DND-41 (cell line): Measurements from ENCODE around the gene CALY.

Experiments used
- ATAC-seq: fragments of 200-7000 bp; cut with Tn5 transposase; 3 replicates; pipeline ENCODE4 v1.9.1; 2021; ENCODE audit warnings: low read depth; ENCODE audit not compliant: insufficient read depth
- DNase-seq: peaks from one replicate; pipeline ENCODE4 v3.0.0-alpha.2; 2020
- H2AFZ ChIP-seq: 2 replicates; pipeline ENCODE4 v1.6.0; 2012; ENCODE audit warnings: low read depth, low read length
- H3K27ac ChIP-seq: 2 replicates; pipeline ENCODE4 v1.5.1; 2012; ENCODE audit warnings: low read length, inconsistent platforms
- H3K27me3 ChIP-seq: fragments of 200-600 bp; sonication (generic); 2 replicates; pipeline ENCODE4 v1.6.0; 2012; ENCODE audit warnings: low read length, mild to moderate bottlenecking, inconsistent platforms; ENCODE audit not compliant: insufficient read depth, poor library complexity
- H3K36me3 ChIP-seq: 2 replicates; pipeline ENCODE4 v1.5.1; 2012; ENCODE audit warnings: low read length, inconsistent platforms; ENCODE audit not compliant: insufficient read depth
- H3K4me1 ChIP-seq: 2 replicates; pipeline ENCODE4 v1.5.1; 2012; ENCODE audit warnings: mild to moderate bottlenecking, low read length; ENCODE audit not compliant: insufficient read depth
- H3K4me2 ChIP-seq: 2 replicates; pipeline ENCODE4 v1.6.0; 2012; ENCODE audit warnings: mild to moderate bottlenecking, moderate library complexity, low read length, inconsistent platforms; ENCODE audit not compliant: insufficient read depth
- H3K4me3 ChIP-seq, 2 experiments: fragments of 200-600 bp in 1 of 2; shearing (Covaris generic) in 1 of 2; 2 replicates each; pipeline ENCODE4 v1.5.1; 2012 to 2016; ENCODE audit warnings: inconsistent platforms in 2 of 2, low read length in 2 of 2, mild to moderate bottlenecking in 2 of 2, low read depth in 1 of 2, moderate library complexity in 1 of 2
- H3K79me2 ChIP-seq: 2 replicates; pipeline ENCODE4 v1.6.0; 2012; ENCODE audit warnings: low read length, inconsistent platforms; ENCODE audit not compliant: insufficient read depth
- H3K9ac ChIP-seq: 2 replicates; pipeline ENCODE4 v1.6.0; 2012; ENCODE audit warnings: low read depth, mild to moderate bottlenecking, inconsistent platforms, low read length, moderate library complexity
- H3K9me3 ChIP-seq: 2 replicates; pipeline ENCODE4 v1.5.1; 2012; ENCODE audit warnings: low read length, moderate library complexity, mild to moderate bottlenecking, inconsistent platforms; ENCODE audit not compliant: insufficient read depth, severe bottlenecking
- H4K20me1 ChIP-seq: 2 replicates; pipeline ENCODE4 v1.6.0; 2012; ENCODE audit warnings: low read length; ENCODE audit not compliant: insufficient read depth
- CTCF ChIP-seq: IDR thresholded peaks from 2 replicates; pipeline ENCODE4 v1.5.1; 2012; ENCODE audit warnings: borderline replicate concordance, low read length, moderate library complexity, mild to moderate bottlenecking; ENCODE audit not compliant: poor library complexity, severe bottlenecking; ENCODE audit errors: extremely low read depth
- EZH2 ChIP-seq: IDR thresholded peaks from 3 replicates; pipeline ENCODE4 v1.6.1; 2012; ENCODE audit warnings: borderline replicate concordance, low read depth, mild to moderate bottlenecking, moderate library complexity, low read length, inconsistent platforms; ENCODE audit not compliant: severe bottlenecking

Gene CALY

GRCh38 chr10:133357285-133358161, 20.8 kb upstream of the CALY start, which contains the start of gene FUOM:
FUOM (minus strand) TSS chr10:133358019; CDS start chr10:133358007, 12 bp downstream.
- H3K9me3 ChIP-seq, result no peaks in the 10 kb centered on the region
- DNase-seq (peak; percentile 74), ATAC-seq (peak; percentile 78)
- H3K4me1 ChIP-seq, result peaks cover 11% of the 10 kb centered on the region
- peak within 1 kb of the TSS; percentile 79 for H3K4me2 ChIP-seq
- TF ChIP-seq EZH2 (no peak), CTCF (no peak)
- 0 out of 2 replicates have a peak, but pooled peaks cover 5% of the 10 kb centered on the region for H4K20me1 ChIP-seq
- peak within 1 kb of the TSS; percentile 75 for H2AFZ ChIP-seq
- H3K9ac ChIP-seq, result peak within 1 kb of the TSS; percentile 60
- H3K79me2 ChIP-seq, result no peaks in the 10 kb centered on the region
- H3K4me3 ChIP-seq, result peak within 1 kb of the TSS; percentile 27 to 66; a peak in 3 of 4 replicates
- H3K36me3 ChIP-seq, result peaks cover 7% of the 10 kb centered on the region
- peak within 1 kb of the TSS; percentile 36; the same call in 1 of the 2 replicates for H3K27ac ChIP-seq
- H3K27me3 ChIP-seq, result no peaks in the 10 kb centered on the region

- H3K4me2 ChIP-seq, result peak overlapping the region; percentile 79
- H3K9ac ChIP-seq, result peak overlapping the region; percentile 60
- H3K27ac ChIP-seq, result no peak overlapping the region
- H3K27me3 ChIP-seq, result no peaks in the 10 kb centered on the region
- peaks cover 11% of the 10 kb centered on the region for H3K4me1 ChIP-seq
- H3K9me3 ChIP-seq, result no peaks in the 10 kb centered on the region
- peak overlapping the region; percentile 27 to 66; a peak in 3 of 4 replicates for H3K4me3 ChIP-seq
- 0 out of 2 replicates have a peak, but pooled peaks cover 5% of the 10 kb centered on the region for H4K20me1 ChIP-seq
- no peak for ATAC-seq
- no peak overlapping the region for H2AFZ ChIP-seq
- H3K79me2 ChIP-seq, result no peaks in the 10 kb centered on the region
- TF ChIP-seq EZH2 (no peak), CTCF (no peak)
- H3K36me3 ChIP-seq, result no peaks in the 10 kb centered on the region
- no peak for DNase-seq
These were observed 20.0 kb upstream of the CALY start for GRCh38 chr10:133356549-133357284.

GRCh38 chr10:133355991-133356390, 19.3 kb upstream of the CALY start:
- TF ChIP-seq EZH2 (no peak), CTCF (no peak)
- DNase-seq (no peak), ATAC-seq (no peak)

More at GRCh38 chr10:133355991-133356390, 19.3 kb upstream of the CALY start:
- H3K4me3 ChIP-seq, result no peak overlapping the region
- H2AFZ ChIP-seq, result no peak overlapping the region
- H3K9ac ChIP-seq, result no peak overlapping the region
- no peak overlapping the region for H3K27ac ChIP-seq
- no peaks in the 10 kb centered on the region for H3K9me3 ChIP-seq
- peaks cover 11% of the 10 kb centered on the region for H3K4me1 ChIP-seq
- no peaks in the 10 kb centered on the region for H3K27me3 ChIP-seq
- no peaks in the 10 kb centered on the region for H3K79me2 ChIP-seq
- H3K36me3 ChIP-seq, result no peaks in the 10 kb centered on the region
- H4K20me1 ChIP-seq, result 0 out of 2 replicates have a peak, but pooled peaks cover 5% of the 10 kb centered on the region
- H3K4me2 ChIP-seq, result no peak overlapping the region
